Liver (tissue), 9 donors: ENCODE results near the gene INHBB. TPM values are rescaled to one million over a fixed set of nuclear protein-coding genes. Genes with fewer than 3 reads are reported as not detected.

Experiments
- DNase-seq: peaks from one replicate; pipeline ENCODE4 v3.0.0-alpha.2; 2017; ENCODE audit warnings: low spot score
- H3K27ac ChIP-seq, 2 donors: one replicate each; pipeline ENCODE4 v1.7.0; 2013; ENCODE audit warnings: inconsistent platforms in 2 of 2, low read length in 2 of 2, control low read depth in 1 of 2, low read depth in 1 of 2, mild to moderate bottlenecking in 1 of 2
- H3K27me3 ChIP-seq, 4 donors: one replicate each; pipeline versions ENCODE4 v1.6.1 to v1.7.0; 2013; ENCODE audit warnings: low read length in 3 of 4, inconsistent platforms in 1 of 4, mild to moderate bottlenecking in 1 of 4, moderate library complexity in 1 of 4; ENCODE audit not compliant: control insufficient read depth in 4 of 4, insufficient read depth in 4 of 4
- H3K36me3 ChIP-seq, 4 donors: one replicate each; pipeline versions ENCODE4 v1.6.1 to v1.7.0; 2013; ENCODE audit warnings: low read length in 3 of 4, mild to moderate bottlenecking in 3 of 4, low read depth in 1 of 4, moderate library complexity in 1 of 4; ENCODE audit not compliant: control insufficient read depth in 4 of 4, insufficient read depth in 3 of 4
- H3K4me1 ChIP-seq, 4 donors: one replicate each; pipeline versions ENCODE4 v1.6.1 to v1.7.0; 2013; ENCODE audit warnings: low read length in 3 of 4, mild to moderate bottlenecking in 3 of 4, moderate library complexity in 1 of 4; ENCODE audit not compliant: control insufficient read depth in 4 of 4, insufficient read depth in 4 of 4
- H3K4me3 ChIP-seq, 3 donors: one replicate each; pipeline versions ENCODE4 v1.6.1 to v1.7.0; 2013; ENCODE audit warnings: low read length in 3 of 3, control low read depth in 1 of 3, low read depth in 1 of 3, mild to moderate bottlenecking in 1 of 3
- H3K9ac ChIP-seq, 2 donors: one replicate each; pipeline ENCODE4 v1.7.0; 2013; ENCODE audit warnings: low read length in 2 of 2, mild to moderate bottlenecking in 2 of 2, moderate library complexity in 2 of 2, control low read depth in 1 of 2, low read depth in 1 of 2
- H3K9me3 ChIP-seq, 4 donors: one replicate each; pipeline versions ENCODE4 v1.6.1 to v1.7.0; 2013; ENCODE audit warnings: low read length in 3 of 4; ENCODE audit not compliant: control insufficient read depth in 4 of 4
- ATF3 ChIP-seq: IDR thresholded peaks from 2 replicates; pipeline ENCODE4 v1.6.1; 2016; ENCODE audit warnings: antibody characterized with exemption
- CTCF ChIP-seq: fragments of 150-350 bp; IDR thresholded peaks from 2 replicates; pipeline ENCODE4 v1.5.1; 2017; ENCODE audit warnings: improper control_type of control experiment, low read depth, low read length; ENCODE audit not compliant: missing input control
- EGR1 ChIP-seq, 2 donors: IDR thresholded peaks; 2 replicates each; pipeline ENCODE4 v1.6.1; 2016 to 2018; ENCODE audit warnings: antibody characterized with exemption in 2 of 2, low read depth in 2 of 2
- FOXA1 ChIP-seq: IDR thresholded peaks from 2 replicates; pipeline ENCODE4 v1.6.1; 2016; ENCODE audit warnings: antibody characterized with exemption
- FOXA2 ChIP-seq: IDR thresholded peaks from 2 replicates; pipeline ENCODE4 v1.6.1; 2016; ENCODE audit warnings: antibody characterized with exemption
- GABPA ChIP-seq, 2 donors: IDR thresholded peaks in 1 of 2; conservative IDR thresholded peaks in 1 of 2; 2 replicates each; pipeline ENCODE4 v1.6.1; 2016; ENCODE audit warnings: antibody characterized with exemption in 2 of 2, mild to moderate bottlenecking in 1 of 2, moderate library complexity in 1 of 2
- HNF4A ChIP-seq, 2 donors: conservative IDR thresholded peaks; 2 replicates each; pipeline ENCODE4 v1.6.1; 2016; ENCODE audit warnings: antibody characterized with exemption in 2 of 2, mild to moderate bottlenecking in 2 of 2
- HNF4G ChIP-seq: IDR thresholded peaks from 2 replicates; pipeline ENCODE4 v1.6.1; 2016; ENCODE audit warnings: antibody characterized with exemption
- JUND ChIP-seq, 2 donors: IDR thresholded peaks; 2 replicates each; pipeline ENCODE4 v1.6.1; 2016; ENCODE audit warnings: antibody characterized with exemption in 2 of 2
- MAX ChIP-seq: IDR thresholded peaks from 2 replicates; pipeline ENCODE4 v1.6.1; 2016; ENCODE audit warnings: antibody characterized with exemption
- NR2F2 ChIP-seq: IDR thresholded peaks from 2 replicates; pipeline ENCODE4 v1.6.1; 2016; ENCODE audit warnings: antibody characterized with exemption
- RAD21 ChIP-seq, 2 donors: IDR thresholded peaks; 2 replicates each; pipeline ENCODE4 v1.6.1; 2016; ENCODE audit warnings: antibody characterized with exemption in 2 of 2, mild to moderate bottlenecking in 2 of 2
- REST ChIP-seq: IDR thresholded peaks from 2 replicates; pipeline ENCODE4 v1.6.1; 2016; ENCODE audit warnings: antibody characterized with exemption, mild to moderate bottlenecking
- RXRA ChIP-seq, 2 donors: IDR thresholded peaks; 2 replicates each; pipeline ENCODE4 v1.6.1; 2017 to 2018; ENCODE audit warnings: antibody characterized with exemption in 2 of 2, mild to moderate bottlenecking in 1 of 2
- SP1 ChIP-seq: IDR thresholded peaks from 2 replicates; pipeline ENCODE4 v1.6.1; 2018; ENCODE audit warnings: antibody characterized with exemption, mild to moderate bottlenecking
- TAF1 ChIP-seq: conservative IDR thresholded peaks from 2 replicates; pipeline ENCODE4 v1.6.1; 2016; ENCODE audit warnings: antibody characterized with exemption, mild to moderate bottlenecking
- YY1 ChIP-seq: IDR thresholded peaks from 2 replicates; pipeline ENCODE4 v1.6.1; 2016; ENCODE audit warnings: antibody characterized with exemption, mild to moderate bottlenecking
- ZBTB33 ChIP-seq: IDR thresholded peaks from 2 replicates; pipeline ENCODE4 v1.6.1; 2016; ENCODE audit warnings: antibody characterized with exemption
- WGBS: extraction: QIAGEN DNeasy Blood & Tissue Kit; methylation state at CpG from one replicate; pipeline ENCODE4 v1.1.7; 2013; 5-methylcytosine and 5-hydroxymethylcytosine counted together
- polyA plus RNA-seq, 2 donors: library from polyadenylated mRNA; stranded (reverse) in 1 of 2; unstranded in 1 of 2; fragments of 200-250 nt in 1 of 2; fragments of >200 nt in 1 of 2; fragmentation: Nextera tagmentation in 1 of 2; extraction: Ambion mirVana in 1 of 2; gene quantifications; one replicate each; pipeline versions ENCODE4 v1.2.1 to v1.2.3, GENCODE V29; 2013 to 2015
- total RNA-seq, 2 donors: library from RNA; depleted of rRNA; stranded (reverse); fragments of >200 nt; gene quantifications; one replicate each; pipeline ENCODE4 v1.2.3, GENCODE V29; 2014
- donor health status: healthy.
- donor health status: healthy.
- donor health status: healthy.
- donor health status: healthy.
- donor health status: healthy.

The INHBB gene
- total and polyA plus RNA-seq, 4 donors = 0.36 to 7.4 (median 2.1) TPM

- Histone ChIP-seq H3K4me1 (peaks cover 4 to 11% (median 10%) of the 10 kb centered on the region in 4 donors), H3K27me3 (no peaks in the 10 kb centered on the region), H3K9ac (no peak overlapping the region), H3K27ac (no peak overlapping the region), H3K9me3 (no peaks in the 10 kb centered on the region), H3K36me3 (no peaks in the 10 kb centered on the region), H3K4me3 (no peak overlapping the region)
- 88% methylated on average over 9 of the region's 9 CpGs for WGBS
- DNase-seq = no peak
- TF ChIP-seq REST (no peak), SP1 (no peak), HNF4A (conservative IDR thresholded peaks at IDR 0.05) (no peak), FOXA2 (no peak), ZBTB33 (no peak), RXRA (IDR thresholded peaks at IDR 0.05) (no peak), ATF3 (no peak), EGR1 (IDR thresholded peaks at IDR 0.05; ENCODE audit: low read depth in 2 of 2) (no peak), JUND (IDR thresholded peaks at IDR 0.05) (no peak), TAF1 (no peak), RAD21 (IDR thresholded peaks at IDR 0.05) (no peak), FOXA1 (no peak), MAX (no peak), YY1 (no peak), NR2F2 (no peak), GABPA (IDR thresholded peaks at IDR 0.05 in 1 of 2, conservative IDR thresholded peaks at IDR 0.05 in 1 of 2) (no peak), CTCF (no peak), HNF4G (no peak)
Measured at GRCh38 chr2:120388222-120389035, 42.5 kb downstream of the INHBB start.
